ENCODE results near the gene MIDN. TPM values are rescaled to one million over a fixed set of nuclear protein-coding genes. Genes with fewer than 3 reads are reported as not detected.

MIDN gene
- polyA plus RNA-seq, 4 donors, result 28.1 to 106 (median 33.0) TPM

DNA sequence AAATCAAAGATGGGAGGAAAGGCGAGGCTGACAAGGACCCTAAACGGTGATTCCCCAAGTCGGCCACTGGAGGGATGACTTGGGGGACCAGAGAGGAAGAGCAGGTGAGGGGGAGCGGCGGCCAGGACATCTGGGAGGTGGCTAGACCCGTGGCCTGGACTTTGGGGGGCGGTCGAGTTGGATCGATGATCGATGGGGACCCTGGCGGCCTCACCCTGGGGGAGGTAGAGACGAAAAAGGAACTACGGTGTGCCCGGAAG, 13.1 kb downstream of the MIDN start:
- H3K27me3 ChIP-seq (ENCODE audit: control insufficient read depth in 3 of 3, insufficient read depth in 3 of 3, low read length in 3 of 3), result no peaks in the 10 kb centered on the region
- WGBS, 3 donors, result 4 to 12% (median 7%) methylated on average over 14 of the region's 14 CpGs
- peaks cover 8 to 87% (median 15%) of the 10 kb centered on the region in 3 donors for H3K4me1 ChIP-seq (ENCODE audit: control insufficient read depth in 3 of 3, insufficient read depth in 2 of 3, low read depth in 1 of 3, low read length in 2 of 3)
- DNase-seq (peak in 1 of 2 donors; percentile 66), FAIRE-seq (no peak)
- H3K4me3 ChIP-seq (ENCODE audit: low read depth in 1 of 3, low read length in 3 of 3), result peak overlapping the region; percentile 59 to 67 (median 62)
- peaks cover 13 to 41% (median 15%) of the 10 kb centered on the region in 3 donors for H3K36me3 ChIP-seq (ENCODE audit: control insufficient read depth in 3 of 3, insufficient read depth in 2 of 3, low read depth in 1 of 3, low read length in 3 of 3)
- H3K27ac ChIP-seq (ENCODE audit: low read depth in 1 of 3, low read length in 2 of 3), result peak overlapping the region; percentile 99 to 100 (median 99)
- no peaks in the 10 kb centered on the region for H3K9me3 ChIP-seq (ENCODE audit: control insufficient read depth in 2 of 2, insufficient read depth in 1 of 2, low read depth in 1 of 2, low read length in 1 of 2)

DNA sequence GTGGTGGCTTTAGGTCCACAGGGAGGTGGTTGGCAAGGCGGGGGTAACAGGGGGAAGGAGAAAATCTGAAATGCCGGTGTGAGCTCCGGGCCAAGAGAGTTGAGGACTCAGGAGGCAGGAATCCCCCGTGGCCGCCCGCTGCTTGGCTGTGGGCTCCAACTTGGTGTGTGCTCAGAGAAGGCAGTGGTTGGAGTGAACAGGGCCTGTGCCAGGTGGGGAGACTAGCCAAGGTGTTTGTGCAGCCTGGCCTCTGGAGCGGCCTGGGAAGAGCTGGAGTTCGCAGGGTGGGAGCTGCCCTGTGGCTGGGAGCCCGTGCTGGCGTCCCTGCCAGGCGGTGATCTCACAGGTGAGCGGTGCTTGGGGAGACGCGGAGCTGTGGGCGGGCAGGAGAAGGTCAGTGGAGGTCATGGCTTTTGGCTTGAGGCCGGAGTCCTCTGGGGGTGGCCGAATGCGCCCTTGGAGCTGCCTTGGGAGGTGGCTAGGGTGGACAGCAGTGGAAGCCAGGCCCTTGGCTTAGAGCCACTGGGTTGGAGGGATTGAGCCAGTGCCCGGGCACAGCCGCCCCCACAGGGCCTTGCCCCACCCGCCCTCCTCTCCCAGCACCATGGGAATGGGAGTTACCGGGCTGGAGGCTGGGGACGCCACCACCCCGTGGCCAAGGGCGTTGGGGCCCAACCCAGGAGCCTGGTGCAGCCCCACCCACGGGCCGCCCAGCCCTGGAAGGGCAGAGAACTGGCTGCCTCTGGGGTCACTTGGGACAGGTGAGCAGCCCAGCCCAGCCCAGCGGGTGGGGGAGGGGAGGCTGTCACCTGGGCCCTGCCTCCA, 13.6 kb downstream of the MIDN start:
- DNase-seq, result peak; percentile 95 to 98
- 7 to 27% (median 16%) methylated on average over 22 to 28 of the region's 28 CpGs for WGBS, 3 donors
- Histone ChIP-seq H3K36me3 (ENCODE audit: control insufficient read depth in 3 of 3, insufficient read depth in 2 of 3, low read depth in 1 of 3, low read length in 3 of 3) (peaks cover 8 to 36% (median 10%) of the 10 kb centered on the region in 3 donors), H3K9me3 (ENCODE audit: control insufficient read depth in 2 of 2, insufficient read depth in 1 of 2, low read depth in 1 of 2, low read length in 1 of 2) (no peaks in the 10 kb centered on the region), H3K27ac (ENCODE audit: low read depth in 1 of 3, low read length in 2 of 3) (peak overlapping the region; percentile 99 to 100 (median 99)), H3K4me3 (ENCODE audit: low read depth in 1 of 3, low read length in 3 of 3) (peak overlapping the region; percentile 59 to 67 (median 62)), H3K4me1 (ENCODE audit: control insufficient read depth in 3 of 3, insufficient read depth in 2 of 3, low read depth in 1 of 3, low read length in 2 of 3) (peaks cover 8 to 83% (median 15%) of the 10 kb centered on the region in 3 donors), H3K27me3 (ENCODE audit: control insufficient read depth in 3 of 3, insufficient read depth in 3 of 3, low read length in 3 of 3) (no peaks in the 10 kb centered on the region)
- no peak for FAIRE-seq

DNA sequence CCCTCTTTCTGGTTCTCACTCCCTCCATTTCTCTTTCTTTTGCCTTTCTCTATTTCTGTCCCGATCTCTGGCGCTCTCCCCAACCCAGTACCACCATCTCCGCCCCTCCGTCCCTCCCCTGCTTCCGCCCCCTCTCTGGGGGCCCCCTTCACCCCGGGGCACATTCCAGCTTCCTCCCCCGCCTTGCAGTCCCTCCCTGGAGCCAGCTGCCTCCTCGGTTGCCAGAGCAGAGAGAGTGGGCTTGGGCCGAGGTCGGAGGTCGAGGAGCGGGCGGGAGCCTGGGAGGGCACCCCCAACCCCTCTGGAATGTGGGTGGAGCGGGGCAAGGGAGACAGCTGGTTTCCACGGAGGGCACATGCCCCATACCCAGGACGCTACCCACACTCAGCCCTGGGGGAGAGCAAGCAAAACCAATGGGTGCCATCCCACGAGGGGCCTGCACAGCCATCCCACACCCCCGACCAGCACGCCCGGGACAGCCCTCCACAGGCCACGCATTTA, 14.3 kb downstream of the MIDN start:
- Histone ChIP-seq H3K9me3 (ENCODE audit: control insufficient read depth in 2 of 2, insufficient read depth in 1 of 2, low read depth in 1 of 2, low read length in 1 of 2) (no peaks in the 10 kb centered on the region), H3K36me3 (ENCODE audit: control insufficient read depth in 3 of 3, insufficient read depth in 2 of 3, low read depth in 1 of 3, low read length in 3 of 3) (peaks cover 4 to 29% (median 4%) of the 10 kb centered on the region in 3 donors), H3K4me1 (ENCODE audit: control insufficient read depth in 3 of 3, insufficient read depth in 2 of 3, low read depth in 1 of 3, low read length in 2 of 3) (peaks cover 9 to 83% (median 20%) of the 10 kb centered on the region in 3 donors), H3K27ac (ENCODE audit: low read depth in 1 of 3, low read length in 2 of 3) (peak overlapping the region; percentile 99 to 100 (median 99)), H3K4me3 (ENCODE audit: low read depth in 1 of 3, low read length in 3 of 3) (peak overlapping the region in 2 of 3 donors; percentile 12), H3K27me3 (ENCODE audit: control insufficient read depth in 3 of 3, insufficient read depth in 3 of 3, low read length in 3 of 3) (no peaks in the 10 kb centered on the region)
- FAIRE-seq, result no peak
- WGBS, 3 donors, result 18 to 38% (median 20%) methylated on average over 20 to 21 of the region's 21 CpGs
- no peak for DNase-seq

DNA sequence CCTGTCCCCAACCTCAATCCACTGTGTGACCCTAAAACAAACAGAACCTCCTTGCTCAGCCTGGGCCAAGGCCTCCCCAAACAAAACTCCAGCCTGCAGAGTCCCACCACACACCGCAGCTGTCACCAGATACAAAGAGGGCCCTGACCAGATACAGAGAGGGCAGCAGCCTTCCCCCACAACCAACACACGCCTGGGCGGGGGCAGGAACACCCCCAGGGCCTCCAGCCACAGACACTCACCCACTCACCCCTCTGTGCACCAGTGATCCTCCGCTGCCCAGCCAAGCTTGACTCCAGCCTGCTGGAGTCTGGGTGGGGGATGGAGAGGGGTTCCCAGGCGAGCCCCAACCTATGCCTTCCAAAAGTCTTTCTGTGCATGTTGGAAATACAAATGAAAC, 14.8 kb downstream of the MIDN start:
- DNase-seq (peak in 1 of 2 donors; percentile 42), FAIRE-seq (no peak)
- no peaks in the 10 kb centered on the region for H3K27me3 ChIP-seq (ENCODE audit: control insufficient read depth in 3 of 3, insufficient read depth in 3 of 3, low read length in 3 of 3)
- WGBS, 3 donors, result 43 to 61% (median 58%) methylated on average over 5 of the region's 5 CpGs
- peaks cover 8 to 83% (median 20%) of the 10 kb centered on the region in 3 donors for H3K4me1 ChIP-seq (ENCODE audit: control insufficient read depth in 3 of 3, insufficient read depth in 2 of 3, low read depth in 1 of 3, low read length in 2 of 3)
- H3K36me3 ChIP-seq (ENCODE audit: control insufficient read depth in 3 of 3, insufficient read depth in 2 of 3, low read depth in 1 of 3, low read length in 3 of 3), result peaks cover 0 to 24% (median 0%) of the 10 kb centered on the region in 3 donors
- peak overlapping the region in 1 of 3 donors; percentile 12 for H3K4me3 ChIP-seq (ENCODE audit: low read depth in 1 of 3, low read length in 3 of 3)
- H3K9me3 ChIP-seq (ENCODE audit: control insufficient read depth in 2 of 2, insufficient read depth in 1 of 2, low read depth in 1 of 2, low read length in 1 of 2), result no peaks in the 10 kb centered on the region
- H3K27ac ChIP-seq (ENCODE audit: low read depth in 1 of 3, low read length in 2 of 3), result peak overlapping the region; percentile 99 to 100 (median 99)

DNA sequence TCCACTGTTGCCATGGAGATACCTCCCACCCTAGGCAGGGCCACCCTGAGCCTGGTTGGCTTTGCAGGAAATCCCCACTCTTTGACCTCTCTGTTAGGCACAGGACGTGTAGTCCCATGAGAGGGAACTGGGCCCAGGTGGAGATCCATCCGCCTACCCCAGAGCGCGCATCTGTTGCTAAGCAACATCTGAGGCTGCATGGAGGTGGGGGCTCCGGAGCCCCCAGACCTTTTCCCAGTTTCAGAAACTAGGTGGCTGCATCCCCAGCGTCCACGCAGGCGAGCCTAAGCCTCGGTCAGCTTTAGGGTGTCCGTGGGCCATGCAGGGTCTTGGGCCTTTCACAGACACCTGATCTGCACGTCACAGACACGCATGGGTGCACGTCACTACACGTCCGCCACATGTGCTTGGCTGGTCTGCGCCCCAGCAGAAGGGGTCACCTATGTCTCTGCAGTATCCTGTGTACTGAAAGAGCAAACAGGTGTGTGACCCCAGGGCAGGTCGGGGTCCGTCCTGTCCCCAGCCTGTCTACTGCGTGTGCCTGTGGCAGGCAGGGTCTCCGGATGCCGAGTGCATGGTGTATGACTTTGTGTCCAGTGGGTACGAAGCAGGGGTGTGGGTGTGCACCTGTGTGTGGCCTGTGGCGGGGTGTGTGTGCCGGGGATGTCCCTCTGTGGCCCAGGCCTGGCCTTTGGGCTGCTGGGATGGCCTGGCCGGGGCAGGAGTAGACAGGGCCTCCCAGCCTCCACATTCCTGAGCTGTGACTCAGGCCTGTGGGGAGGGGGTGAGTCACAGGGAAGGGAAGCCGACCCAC, 16.6 kb downstream of the MIDN start:
- FAIRE-seq (no peak), DNase-seq (peak; percentile 88 to 91)
- peaks cover 7 to 77% (median 17%) of the 10 kb centered on the region in 3 donors for H3K4me1 ChIP-seq (ENCODE audit: control insufficient read depth in 3 of 3, insufficient read depth in 2 of 3, low read depth in 1 of 3, low read length in 2 of 3)
- no peaks in the 10 kb centered on the region for H3K9me3 ChIP-seq (ENCODE audit: control insufficient read depth in 2 of 2, insufficient read depth in 1 of 2, low read depth in 1 of 2, low read length in 1 of 2)
- H3K27ac ChIP-seq (ENCODE audit: low read depth in 1 of 3, low read length in 2 of 3), result peak overlapping the region; percentile 78 to 94 (median 86)
- peaks cover 0 to 16% (median 0%) of the 10 kb centered on the region in 3 donors for H3K36me3 ChIP-seq (ENCODE audit: control insufficient read depth in 3 of 3, insufficient read depth in 2 of 3, low read depth in 1 of 3, low read length in 3 of 3)
- 68 to 76% (median 74%) methylated on average over 25 to 26 of the region's 26 CpGs for WGBS, 3 donors
- no peak overlapping the region for H3K4me3 ChIP-seq (ENCODE audit: low read depth in 1 of 3, low read length in 3 of 3)
- H3K27me3 ChIP-seq (ENCODE audit: control insufficient read depth in 3 of 3, insufficient read depth in 3 of 3, low read length in 3 of 3), result no peaks in the 10 kb centered on the region

DNA sequence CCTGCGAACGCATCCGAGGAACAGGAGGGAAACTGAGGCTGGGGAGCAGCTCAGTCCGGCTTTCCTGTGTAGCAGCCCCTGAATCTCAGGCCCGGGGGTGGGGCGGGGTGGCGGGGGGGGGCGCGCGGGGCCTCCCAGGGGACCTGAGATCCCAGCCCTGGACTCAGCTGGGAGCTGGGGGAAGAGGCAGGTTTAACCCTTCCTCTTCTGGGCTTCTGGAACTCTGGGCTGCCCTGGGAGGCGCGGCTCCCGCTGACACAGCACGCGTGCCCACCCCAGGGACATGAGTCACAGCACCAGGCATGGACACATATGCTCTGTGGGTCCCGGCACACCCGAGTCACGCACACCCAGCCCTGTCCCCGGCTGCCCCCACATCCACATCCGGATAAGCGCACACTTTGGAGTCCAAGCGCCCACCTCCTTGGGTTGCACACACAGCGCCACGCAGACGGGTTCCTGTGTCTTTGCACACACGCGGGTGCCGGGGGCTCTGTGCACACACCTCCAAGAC, 17.3 kb downstream of the MIDN start:
- Histone ChIP-seq H3K27ac (ENCODE audit: low read depth in 1 of 3, low read length in 2 of 3) (peak overlapping the region; percentile 86 to 94 (median 90)), H3K9me3 (ENCODE audit: control insufficient read depth in 2 of 2, insufficient read depth in 1 of 2, low read depth in 1 of 2, low read length in 1 of 2) (no peaks in the 10 kb centered on the region), H3K36me3 (ENCODE audit: control insufficient read depth in 3 of 3, insufficient read depth in 2 of 3, low read depth in 1 of 3, low read length in 3 of 3) (peaks cover 0 to 22% (median 0%) of the 10 kb centered on the region in 3 donors), H3K4me3 (ENCODE audit: low read depth in 1 of 3, low read length in 3 of 3) (peak overlapping the region in 2 of 3 donors; percentile 52 to 55), H3K27me3 (ENCODE audit: control insufficient read depth in 3 of 3, insufficient read depth in 3 of 3, low read length in 3 of 3) (no peaks in the 10 kb centered on the region), H3K4me1 (ENCODE audit: control insufficient read depth in 3 of 3, insufficient read depth in 2 of 3, low read depth in 1 of 3, low read length in 2 of 3) (peaks cover 4 to 77% (median 13%) of the 10 kb centered on the region in 3 donors)
- FAIRE-seq, result no peak
- 9 to 12% (median 12%) methylated on average over 20 to 28 of the region's 28 CpGs for WGBS, 3 donors
- DNase-seq, result peak; percentile 55 to 79

DNA sequence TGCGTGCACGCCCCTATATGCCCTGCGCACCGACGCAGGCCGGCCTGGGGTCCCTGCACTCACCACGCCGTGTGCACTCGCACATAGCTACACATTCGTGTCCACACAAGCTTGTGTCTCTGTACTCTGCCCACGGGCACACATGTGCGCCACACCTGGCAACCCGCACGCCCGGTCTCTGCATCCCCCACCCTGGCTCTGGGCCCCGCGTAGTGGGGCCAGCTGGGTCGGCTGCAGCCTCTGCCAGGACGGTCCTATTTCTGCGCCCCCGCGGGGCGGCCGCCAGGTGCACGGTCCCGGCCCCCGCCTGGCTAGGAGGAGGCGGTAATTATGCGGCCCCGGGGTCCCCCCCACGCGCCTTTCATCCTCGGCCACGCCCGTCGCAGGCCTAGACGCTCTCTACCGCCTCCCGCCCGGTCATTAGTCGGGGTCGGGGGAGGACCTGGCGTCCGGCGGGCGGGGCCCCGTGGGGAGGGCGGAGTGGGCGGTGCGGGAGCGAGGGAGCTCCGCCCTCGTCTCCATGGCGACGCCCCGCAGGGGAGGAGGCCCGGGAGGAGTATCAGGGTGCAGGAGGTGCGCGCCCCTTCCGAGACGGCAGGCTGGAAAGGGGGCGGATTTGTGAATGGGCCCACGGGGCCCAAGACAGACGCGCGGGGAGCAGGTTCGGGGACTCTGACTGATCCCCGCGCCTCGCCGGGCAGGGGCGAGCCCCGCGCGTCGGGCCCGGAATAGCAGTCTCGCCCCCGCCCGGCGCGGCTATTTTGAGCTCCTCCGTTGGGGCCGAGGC, 17.9 kb downstream of the MIDN start:
- Histone ChIP-seq H3K4me3 (ENCODE audit: low read depth in 1 of 3, low read length in 3 of 3) (peak overlapping the region in 2 of 3 donors; percentile 52 to 55), H3K27me3 (ENCODE audit: control insufficient read depth in 3 of 3, insufficient read depth in 3 of 3, low read length in 3 of 3) (no peaks in the 10 kb centered on the region), H3K4me1 (ENCODE audit: control insufficient read depth in 3 of 3, insufficient read depth in 2 of 3, low read depth in 1 of 3, low read length in 2 of 3) (peaks cover 4 to 81% (median 15%) of the 10 kb centered on the region in 3 donors), H3K27ac (ENCODE audit: low read depth in 1 of 3, low read length in 2 of 3) (peak overlapping the region; percentile 86 to 94 (median 90)), H3K9me3 (ENCODE audit: control insufficient read depth in 2 of 2, insufficient read depth in 1 of 2, low read depth in 1 of 2, low read length in 1 of 2) (no peaks in the 10 kb centered on the region), H3K36me3 (ENCODE audit: control insufficient read depth in 3 of 3, insufficient read depth in 2 of 3, low read depth in 1 of 3, low read length in 3 of 3) (peaks cover 2 to 29% (median 3%) of the 10 kb centered on the region in 3 donors)
- FAIRE-seq (no peak), DNase-seq (peak; percentile 96 to 97)
- WGBS, 3 donors, result 2 to 3% (median 2%) methylated on average over 42 to 84 of the region's 84 CpGs
